ENCODE data around the gene PZP. TPM values are rescaled to one million over a fixed set of nuclear protein-coding genes. Genes with fewer than 3 reads are reported as not detected.
"Not testable (repeated sequence)": the region's sequence is repeated elsewhere in the genome, so short reads cannot be mapped to it uniquely, and the experiment has no call there.

The PZP gene
- total RNA-seq, 2 donors from 2014 or later: not detected

GRCh38 chr12:9144730-9145106 lies 63.5 kb downstream of the PZP start:
- no peak for DNase-seq
- Histone ChIP-seq H3K9me3 (peaks cover 0 to 15% (median 0%) of the 10 kb centered on the region in 3 donors), H3K27ac (no peak overlapping the region), H3K27me3 (no peaks in the 10 kb centered on the region), H3K36me3 (replicated peaks in 1 of 2; ENCODE audit: insufficient read depth in 1 of 2, low read depth in 2 of 2) (no peaks in the 10 kb centered on the region), H3K4me3 (no peak overlapping the region), H3K4me1 (no peaks in the 10 kb centered on the region)
- no peak for ATAC-seq
- intact Hi-C loops (cut with DNase I): no loop called here
- TF ChIP-seq CTCF (IDR thresholded peaks at IDR 0.05) (no peak), POLR2A (IDR thresholded peaks at IDR 0.05) (no peak)
- WGBS, 2 donors: 72 to 75% methylated on average over 4 of the region's 4 CpGs

DNA sequence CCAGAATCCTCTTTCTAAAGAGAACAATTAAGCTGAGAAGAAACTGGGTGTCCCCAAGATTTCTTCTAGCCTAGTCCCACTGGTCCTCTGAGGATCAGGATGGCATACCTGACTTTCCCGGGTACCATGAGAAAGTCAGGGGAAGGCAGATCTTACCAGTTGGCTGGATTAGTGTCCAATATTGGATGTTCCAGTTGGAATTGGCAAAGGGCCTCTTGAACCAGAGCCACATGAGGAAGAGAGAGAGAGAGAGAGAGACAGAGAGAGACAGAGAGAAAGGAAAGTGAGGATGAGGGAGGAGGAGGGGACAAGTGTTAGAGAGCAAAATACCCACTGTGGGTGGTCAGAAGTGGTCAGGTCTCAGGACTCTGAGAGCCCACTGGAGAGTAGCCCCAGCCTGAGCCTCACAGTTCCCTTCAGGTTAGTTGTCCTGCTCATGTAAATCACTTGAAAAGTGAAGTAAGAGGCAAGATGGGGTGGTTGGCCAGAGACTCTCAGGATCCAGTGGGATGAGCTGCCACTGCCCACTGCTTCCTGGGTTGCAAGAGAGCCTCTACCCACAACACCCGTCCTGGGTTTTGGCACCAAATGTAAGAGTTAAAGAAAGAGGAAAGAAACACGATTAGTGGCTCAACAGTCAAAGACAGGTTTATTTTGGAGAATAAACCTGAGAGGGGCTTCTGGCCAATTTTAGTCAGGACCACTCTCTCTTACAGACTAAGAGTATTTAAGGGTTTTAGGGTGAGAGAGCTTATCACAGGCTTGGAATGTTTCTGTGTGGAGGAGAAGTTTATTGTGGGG lies 64.1 kb downstream of the PZP start:
- DNase-seq: no peak
- Histone ChIP-seq H3K4me1 (no peaks in the 10 kb centered on the region), H3K4me3 (no peak overlapping the region), H3K27me3 (no peaks in the 10 kb centered on the region), H3K36me3 (replicated peaks in 1 of 2; ENCODE audit: insufficient read depth in 1 of 2, low read depth in 2 of 2) (no peaks in the 10 kb centered on the region), H3K27ac (no peak overlapping the region), H3K9me3 (peaks cover 0 to 15% (median 0%) of the 10 kb centered on the region in 3 donors)
- intact Hi-C loops (cut with DNase I): no loop called here
- no peak for ATAC-seq
- 88 to 94% methylated on average over 3 of the region's 3 CpGs for WGBS, 2 donors
- no peak for TF ChIP-seq POLR2A (IDR thresholded peaks at IDR 0.05)
- no peak for TF ChIP-seq CTCF (IDR thresholded peaks at IDR 0.05)

- Histone ChIP-seq H3K36me3 (replicated peaks in 1 of 2; ENCODE audit: insufficient read depth in 1 of 2, low read depth in 2 of 2) (no peaks in the 10 kb centered on the region), H3K27ac (no peak overlapping the region), H3K4me3 (no peak overlapping the region), H3K9me3 (peaks cover 0 to 15% (median 0%) of the 10 kb centered on the region in 3 donors), H3K27me3 (no peaks in the 10 kb centered on the region), H3K4me1 (no peaks in the 10 kb centered on the region)
- no peak for TF ChIP-seq CTCF (IDR thresholded peaks at IDR 0.05)
- TF ChIP-seq POLR2A (IDR thresholded peaks at IDR 0.05): no peak
- DNase-seq: no peak
- 46 to 59% methylated on average over 2 of the region's 2 CpGs for WGBS, 2 donors
- intact Hi-C loops (cut with DNase I): no loop called here
- no peak for ATAC-seq
Observed at GRCh38 chr12:9143137-9143536, 65.1 kb downstream of the PZP start.

GRCh38 chr12:9139588-9140290 lies 68.5 kb downstream of the PZP start:
- H3K27me3 ChIP-seq; H3K4me3 ChIP-seq; DNase-seq; intact Hi-C loops (cut with DNase I); ATAC-seq; H3K36me3 ChIP-seq (replicated peaks in 1 of 2; ENCODE audit: insufficient read depth in 1 of 2, low read depth in 2 of 2); H3K27ac ChIP-seq; H3K9me3 ChIP-seq: not testable (repeated sequence)
- H3K4me1 ChIP-seq: peaks cover 11% of the 10 kb centered on the region
- WGBS, 2 donors: 62 to 66% methylated on average over 2 of the region's 2 CpGs

GRCh38 chr12:9135903-9136310 lies 72.3 kb downstream of the PZP start:
- WGBS, 2 donors: 27 to 39% methylated on average over 5 of the region's 5 CpGs
- Histone ChIP-seq H3K4me1 (peaks cover 26% of the 10 kb centered on the region), H3K27ac (peak overlapping the region in 2 of 4 donors; percentile 8 to 24), H3K27me3 (no peaks in the 10 kb centered on the region), H3K4me3 (no peak overlapping the region), H3K36me3 (replicated peaks in 1 of 2; ENCODE audit: insufficient read depth in 1 of 2, low read depth in 2 of 2) (no peaks in the 10 kb centered on the region), H3K9me3 (no peaks in the 10 kb centered on the region)
- intact Hi-C loops (cut with DNase I): no loop called here
- no peak for TF ChIP-seq POLR2A (IDR thresholded peaks at IDR 0.05)
- TF ChIP-seq CTCF (IDR thresholded peaks at IDR 0.05): no peak
- no peak for DNase-seq
- no peak for ATAC-seq

Data from body of pancreas (tissue), 4 donors.